NCI-H128 (cell line): ENCODE results near the gene TIGD3.
A peak's percentile ranks its signal among the peaks of the same experiment; 100 is the strongest.
"Not testable (repeated sequence)": the region's sequence is repeated elsewhere in the genome, so short reads cannot be mapped to it uniquely, and the experiment has no call there.

Source experiments
- DNase-seq: peaks from one replicate; lab custom pipeline; 2025; ENCODE audit not compliant: unreplicated experiment; lab: John Stamatoyannopoulos, UW

The TIGD3 gene

DNA sequence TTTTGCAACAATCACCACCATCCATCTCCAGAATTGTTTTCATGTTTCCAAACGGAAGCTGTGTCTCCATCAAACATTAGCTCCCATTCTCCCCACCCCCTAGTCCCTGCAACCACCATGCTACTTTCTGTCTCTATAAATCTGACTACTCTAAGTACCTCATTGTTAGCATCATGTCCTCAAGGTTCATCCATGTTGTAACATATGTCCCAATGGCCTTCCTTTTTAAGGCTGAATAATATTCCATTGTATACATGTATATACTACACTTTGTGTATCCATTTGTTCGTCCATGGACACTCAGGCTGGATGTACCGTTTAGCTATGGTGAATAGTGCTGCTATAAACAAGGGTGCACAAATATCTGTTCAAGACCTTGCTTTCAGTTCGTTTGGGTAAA lies 29.1 kb upstream of the TIGD3 start:
- no peak for DNase-seq

DNA sequence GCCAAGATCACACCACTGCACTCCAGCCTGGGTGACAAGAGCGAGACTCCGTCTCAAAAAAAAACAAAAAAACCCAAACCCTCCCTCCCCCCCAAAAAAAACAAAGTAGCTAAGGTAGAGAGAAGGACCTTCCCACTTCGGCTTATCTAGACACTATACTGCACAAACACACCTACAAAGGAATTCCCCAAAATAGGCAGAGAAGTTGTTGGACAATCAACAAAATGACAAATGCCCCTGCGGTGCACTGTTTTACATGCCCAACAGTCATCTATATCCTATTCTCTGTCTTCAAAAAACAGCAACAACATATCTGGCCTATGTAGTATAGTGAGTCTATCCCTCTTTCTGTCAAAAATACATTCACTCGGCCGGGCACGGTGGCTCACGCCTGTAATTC lies 27.5 kb upstream of the TIGD3 start:
- DNase-seq = no peak

DNA sequence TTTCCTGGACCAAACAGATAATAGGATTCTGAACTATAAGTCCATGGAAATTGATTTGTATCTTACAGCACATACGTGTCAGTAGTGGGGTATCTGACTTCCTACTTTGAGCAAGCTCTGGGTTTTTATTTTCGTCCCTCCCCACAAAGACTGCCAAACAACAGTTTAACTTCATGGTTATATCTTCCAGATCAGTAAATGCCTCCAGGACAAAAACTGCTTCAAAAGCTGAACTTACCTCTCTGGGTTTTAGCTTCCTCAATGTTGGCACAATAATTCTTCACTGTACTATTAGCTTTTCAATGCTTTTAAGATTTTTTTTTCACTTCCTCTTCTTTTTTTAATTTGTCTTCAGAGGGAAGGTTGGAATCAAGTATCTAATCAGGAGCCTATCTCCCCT lies 25.1 kb upstream of the TIGD3 start:
- no peak for DNase-seq

DNA sequence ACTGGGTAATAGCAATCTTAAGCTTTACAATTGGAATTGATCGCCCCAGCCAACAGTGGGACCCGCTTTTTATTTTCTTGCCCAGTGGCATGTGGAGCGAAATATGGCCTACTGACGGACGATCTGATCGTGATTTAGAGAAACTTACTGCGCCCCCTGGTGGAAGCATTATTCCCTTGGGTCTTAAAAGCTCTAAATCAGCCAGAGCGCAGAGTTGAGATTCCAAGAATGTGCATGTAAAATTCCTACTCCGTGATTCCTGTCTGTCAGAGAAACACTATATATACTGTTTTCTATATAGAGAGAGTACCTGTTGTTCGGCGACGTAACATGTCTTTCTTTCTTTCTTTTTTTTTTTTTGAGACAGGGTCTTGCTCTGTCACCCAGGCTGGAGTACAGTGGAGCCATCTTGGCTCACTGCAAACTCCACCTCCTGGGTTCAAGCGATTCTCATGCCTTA lies 24.6 kb upstream of the TIGD3 start:
- peak; percentile 58 for DNase-seq

DNA sequence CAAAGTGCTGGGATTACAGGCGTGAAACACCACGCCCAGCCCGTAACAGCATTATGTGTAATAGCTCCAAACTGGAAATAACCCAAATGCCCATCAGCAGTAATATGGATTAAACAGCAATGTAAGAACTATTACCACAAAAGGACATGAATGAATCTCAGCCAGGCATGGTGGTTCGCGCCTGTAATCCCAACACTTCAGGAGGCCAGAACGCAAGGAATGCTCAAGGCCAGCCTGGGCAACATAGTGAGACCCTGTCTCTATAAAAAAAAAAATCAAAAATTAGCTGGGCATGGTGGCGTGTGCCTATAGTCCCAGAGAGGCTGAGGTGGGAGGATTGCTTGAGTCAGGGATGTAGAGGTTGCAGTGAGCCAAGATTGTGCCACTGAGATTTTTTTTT lies 24.0 kb upstream of the TIGD3 start:
- DNase-seq = no peak

DNA sequence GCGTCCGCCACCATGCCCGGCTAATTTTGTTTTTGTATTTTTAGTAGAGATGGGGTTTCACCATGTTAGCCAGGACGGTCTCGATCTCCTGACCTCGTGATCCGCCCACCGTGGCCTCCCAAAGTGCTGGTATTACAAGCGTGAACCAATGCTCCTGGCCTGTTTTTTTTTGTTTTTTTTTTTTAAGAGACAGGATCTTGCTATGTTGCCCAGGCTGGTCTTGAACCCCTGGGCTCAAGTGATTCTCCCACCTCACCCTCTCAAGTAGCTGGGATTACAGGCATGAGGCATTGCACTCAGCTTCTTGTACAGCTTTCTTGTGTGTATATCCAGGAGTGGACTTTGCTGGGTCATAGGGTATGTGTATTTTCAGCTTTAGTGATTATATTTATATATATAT lies 22.0 kb upstream of the TIGD3 start:
- not testable (repeated sequence) for DNase-seq

DNA sequence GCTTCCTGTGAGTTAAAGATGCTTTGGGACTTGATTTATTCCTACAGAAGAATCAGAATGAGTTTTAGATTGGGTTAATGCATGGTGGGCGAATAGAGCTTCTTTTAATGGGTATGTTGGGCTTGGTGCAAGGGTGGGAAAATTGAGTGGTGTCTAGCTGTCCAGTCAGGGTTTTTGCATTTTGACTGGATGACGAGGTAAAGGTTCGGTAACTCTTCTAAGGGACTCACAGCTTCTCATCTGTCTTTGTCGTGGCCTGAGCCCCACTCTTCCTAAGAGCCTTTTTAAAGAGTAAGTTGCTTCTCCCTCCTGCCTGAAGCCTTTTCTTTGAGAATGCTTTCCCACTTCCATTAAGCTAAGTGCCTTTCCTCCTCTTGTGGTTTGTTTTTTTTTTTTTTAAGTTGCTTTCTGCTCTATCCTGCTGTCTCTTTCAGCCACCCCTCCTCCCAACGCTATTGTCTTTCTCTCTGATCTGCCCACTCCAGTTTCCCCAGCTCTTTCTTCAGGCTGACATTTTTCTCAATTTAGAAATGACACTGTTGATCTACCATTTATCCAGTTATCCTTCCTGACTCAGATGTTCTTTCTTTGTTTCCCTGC lies 19.8 kb upstream of the TIGD3 start:
- DNase-seq = peak; percentile 52

DNA sequence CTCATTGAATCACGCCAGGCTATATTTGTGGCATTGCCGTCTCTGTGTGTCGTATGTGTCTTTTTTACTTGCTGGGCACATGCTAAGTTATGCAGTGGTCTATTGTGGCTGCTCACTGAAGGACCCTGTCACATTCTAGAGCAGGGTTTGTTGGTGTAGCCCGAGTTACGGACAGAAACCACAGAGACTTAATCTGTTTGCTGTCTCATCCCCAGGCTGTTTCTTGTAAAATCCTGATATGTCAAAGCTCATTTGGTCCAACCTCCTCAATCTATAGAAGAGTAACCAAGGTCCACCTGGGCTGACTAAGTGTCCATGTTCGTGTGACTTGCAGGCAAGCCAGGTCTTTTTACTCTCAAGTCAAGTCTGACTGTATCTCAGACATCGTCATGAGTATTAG lies 15.9 kb upstream of the TIGD3 start:
- no peak for DNase-seq

DNA sequence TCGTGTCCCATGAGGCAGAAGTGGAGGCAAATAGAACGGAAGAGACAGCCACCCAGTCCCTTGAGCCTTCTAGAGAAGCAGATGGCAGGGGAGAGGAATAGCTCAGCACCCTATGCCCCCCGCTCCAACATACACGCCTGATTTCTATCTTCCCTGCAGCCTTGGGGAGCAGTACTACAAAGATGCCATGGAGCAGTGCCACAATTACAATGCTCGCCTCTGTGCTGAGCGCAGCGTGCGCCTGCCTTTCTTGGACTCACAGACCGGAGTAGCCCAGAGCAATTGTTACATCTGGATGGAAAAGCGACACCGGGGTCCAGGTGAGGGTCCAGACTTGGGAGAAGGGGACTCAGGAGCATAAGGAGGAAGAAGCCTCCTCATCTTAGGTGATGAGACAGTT lies 14.3 kb upstream of the TIGD3 start:
- DNase-seq = no peak

DNA sequence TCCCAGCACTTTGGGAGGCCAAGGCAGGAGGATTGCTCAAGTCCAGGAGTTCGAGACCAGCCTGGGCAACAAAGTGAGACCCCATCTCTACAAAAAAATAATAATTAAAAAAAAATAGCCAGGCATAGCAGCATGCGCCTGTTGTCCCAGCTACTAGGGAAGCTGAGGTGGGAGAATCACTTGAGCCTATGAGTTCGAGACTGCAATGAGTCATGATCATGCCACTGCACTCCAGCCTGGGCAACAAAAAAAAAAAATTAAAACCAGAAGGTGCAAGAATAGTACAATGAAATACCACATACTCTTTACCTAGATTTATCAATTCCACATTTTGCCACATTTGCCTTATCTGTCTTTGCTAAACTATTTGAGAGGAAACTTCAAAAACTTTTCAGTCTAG lies 12.7 kb upstream of the TIGD3 start:
- DNase-seq = no peak

DNA sequence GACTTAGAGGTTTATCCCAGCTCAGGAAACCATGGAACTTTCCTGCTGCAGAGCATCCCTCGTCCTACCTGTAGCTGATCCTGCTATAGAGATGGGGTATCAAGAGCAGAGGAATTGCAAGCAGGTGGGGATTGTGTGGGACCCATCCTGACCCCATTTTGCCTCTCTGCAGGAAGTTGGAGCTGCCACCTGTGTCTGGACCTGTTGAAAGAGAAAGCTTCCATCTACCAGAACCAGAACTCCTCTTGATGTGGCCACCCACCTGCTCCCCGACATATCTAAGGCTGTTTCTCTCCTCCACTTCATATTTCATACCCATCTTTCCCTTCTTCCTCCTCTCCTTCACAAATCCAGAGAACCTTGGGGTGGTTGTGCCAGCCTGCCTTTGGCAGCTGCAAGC lies 3.0 kb upstream of the TIGD3 start:
- no peak for DNase-seq

DNA sequence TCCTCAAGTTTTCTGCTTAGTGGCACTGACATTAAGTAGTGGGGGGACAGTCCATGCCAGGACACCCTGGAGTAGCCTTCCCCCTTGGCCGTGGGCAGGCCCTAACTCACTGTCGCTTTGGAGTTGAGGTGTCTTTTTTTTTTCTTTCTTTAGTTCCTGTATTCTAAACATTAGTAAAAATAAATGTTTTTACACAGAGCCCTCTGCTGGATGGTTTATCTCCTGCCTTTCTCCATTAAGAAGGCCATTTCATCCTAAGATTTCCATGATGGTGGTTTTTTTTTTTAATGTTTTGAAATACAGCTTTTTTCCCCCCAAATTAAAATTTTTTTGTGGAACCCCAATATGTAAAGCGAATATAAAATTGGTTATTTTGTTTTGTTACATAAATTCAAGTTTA lies 1.8 kb upstream of the TIGD3 start:
- no peak for DNase-seq

DNA sequence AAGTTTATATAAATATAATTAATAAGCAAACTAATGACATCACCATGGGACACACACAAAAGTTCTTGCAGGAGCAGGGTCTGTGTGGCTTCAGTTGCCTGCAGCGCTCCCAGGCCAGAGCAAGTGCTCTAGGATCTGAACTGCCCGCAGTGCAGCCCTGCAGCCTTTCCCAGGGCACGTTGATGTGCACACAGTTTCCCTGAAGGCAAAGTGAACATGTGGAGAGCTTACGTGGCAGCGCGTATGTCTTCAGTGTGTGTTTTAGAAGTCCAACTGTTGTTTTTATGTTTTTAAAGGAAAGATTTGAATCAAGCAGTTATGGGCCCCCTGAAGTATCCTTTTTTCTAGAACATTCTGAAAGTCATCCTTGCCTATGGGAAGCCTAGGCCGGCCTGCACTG lies 1.2 kb upstream of the TIGD3 start:
- DNase-seq = no peak

DNA sequence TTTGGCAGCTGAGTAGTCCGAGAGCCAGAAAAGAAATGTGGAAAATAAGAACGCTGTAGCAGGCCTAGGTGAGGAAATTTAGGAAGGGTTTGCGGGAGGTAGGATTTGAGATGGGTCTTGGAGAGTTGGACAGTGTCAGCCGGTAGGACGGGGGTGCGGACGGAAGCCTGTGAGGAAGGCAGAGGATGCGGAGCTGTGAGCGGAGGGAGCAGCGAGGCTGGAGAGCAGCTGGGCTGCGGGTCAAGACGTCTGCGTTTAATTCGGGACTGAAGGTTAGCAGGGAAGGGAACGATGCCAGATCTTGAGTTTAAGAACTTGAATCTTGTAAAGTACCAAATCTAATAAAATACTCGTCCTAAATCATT lies 669 bp upstream of the TIGD3 start:
- DNase-seq = no peak

DNA sequence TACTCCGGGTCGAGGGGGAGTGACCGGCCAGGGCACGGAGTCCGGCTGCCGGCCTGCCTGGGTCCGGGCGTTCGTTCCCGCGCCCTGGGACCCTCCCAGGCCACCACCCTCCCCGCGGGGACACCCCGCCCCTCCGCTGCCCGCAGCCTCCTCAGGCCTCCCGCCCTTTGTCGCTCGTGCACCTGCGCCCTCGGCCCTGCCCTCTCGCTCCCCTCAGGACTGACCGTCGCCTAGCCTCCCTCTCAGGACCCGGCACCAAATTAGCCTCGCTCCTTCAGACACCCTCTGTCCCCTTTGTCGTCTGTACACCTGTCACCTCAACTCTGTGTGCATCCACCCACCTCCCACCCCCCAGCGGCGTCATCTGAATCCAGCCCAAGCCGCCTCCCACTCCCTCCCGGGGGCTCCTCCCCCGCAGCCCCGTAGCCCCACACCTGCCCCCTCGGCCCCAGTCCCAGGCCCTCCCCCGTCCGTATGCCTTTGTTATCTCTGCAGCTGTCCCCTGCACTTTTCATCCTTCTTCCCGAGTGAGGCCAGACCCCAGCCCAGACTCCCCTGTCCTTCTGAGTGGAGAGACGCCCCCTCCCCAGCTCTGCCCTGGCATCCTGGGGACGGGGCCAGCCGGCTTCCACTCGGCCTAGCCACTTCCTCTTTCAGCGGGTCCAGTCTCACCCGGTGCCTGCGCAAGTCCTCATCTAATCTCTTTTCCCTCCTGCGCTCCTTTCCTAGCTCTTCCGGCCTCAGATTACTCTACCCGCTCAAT lies 643 bp downstream of the TIGD3 start:
- DNase-seq = no peak

DNA sequence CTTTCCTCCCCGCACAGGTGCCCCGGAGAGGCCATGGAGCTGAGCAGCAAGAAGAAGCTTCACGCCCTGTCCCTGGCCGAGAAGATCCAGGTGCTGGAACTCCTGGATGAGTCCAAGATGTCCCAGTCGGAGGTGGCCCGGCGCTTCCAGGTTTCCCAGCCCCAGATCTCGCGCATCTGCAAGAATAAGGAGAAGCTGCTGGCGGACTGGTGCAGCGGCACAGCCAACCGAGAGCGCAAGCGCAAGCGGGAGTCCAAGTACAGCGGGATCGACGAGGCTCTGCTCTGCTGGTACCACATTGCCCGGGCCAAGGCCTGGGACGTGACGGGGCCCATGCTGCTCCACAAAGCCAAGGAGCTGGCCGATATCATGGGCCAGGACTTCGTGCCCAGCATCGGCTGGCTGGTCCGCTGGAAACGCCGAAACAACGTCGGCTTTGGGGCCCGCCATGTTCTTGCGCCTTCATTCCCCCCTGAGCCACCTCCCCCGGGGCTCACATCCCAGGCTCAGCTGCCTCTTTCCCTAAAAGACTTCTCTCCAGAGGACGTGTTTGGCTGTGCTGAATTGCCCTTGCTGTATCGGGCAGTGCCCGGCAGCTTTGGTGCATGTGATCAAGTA lies 1.3 kb downstream of the TIGD3 start:
- DNase-seq = no peak

DNA sequence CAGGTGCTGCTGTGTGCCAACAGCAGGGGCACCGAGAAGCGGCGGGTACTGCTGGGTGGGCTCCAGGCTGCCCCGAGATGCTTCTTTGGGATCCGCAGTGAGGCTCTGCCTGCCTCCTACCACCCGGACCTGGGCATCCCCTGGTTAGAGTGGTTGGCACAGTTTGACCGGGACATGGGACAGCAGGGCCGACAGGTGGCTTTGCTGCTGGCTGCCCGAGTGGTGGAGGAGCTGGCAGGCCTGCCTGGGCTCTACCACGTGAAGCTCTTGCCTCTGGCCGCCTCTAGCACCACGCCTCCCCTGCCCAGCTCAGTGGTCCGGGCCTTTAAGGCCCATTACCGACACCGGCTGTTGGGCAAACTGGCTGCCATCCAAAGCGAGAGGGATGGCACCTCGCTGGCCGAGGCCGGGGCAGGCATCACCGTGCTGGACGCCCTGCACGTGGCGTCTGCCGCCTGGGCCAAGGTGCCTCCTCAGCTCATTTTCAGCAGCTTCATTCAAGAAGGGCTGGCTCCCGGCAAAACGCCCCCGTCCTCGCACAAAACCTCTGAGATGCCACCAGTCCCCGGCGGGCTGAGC lies 1.9 kb downstream of the TIGD3 start:
- DNase-seq = no peak

DNA sequence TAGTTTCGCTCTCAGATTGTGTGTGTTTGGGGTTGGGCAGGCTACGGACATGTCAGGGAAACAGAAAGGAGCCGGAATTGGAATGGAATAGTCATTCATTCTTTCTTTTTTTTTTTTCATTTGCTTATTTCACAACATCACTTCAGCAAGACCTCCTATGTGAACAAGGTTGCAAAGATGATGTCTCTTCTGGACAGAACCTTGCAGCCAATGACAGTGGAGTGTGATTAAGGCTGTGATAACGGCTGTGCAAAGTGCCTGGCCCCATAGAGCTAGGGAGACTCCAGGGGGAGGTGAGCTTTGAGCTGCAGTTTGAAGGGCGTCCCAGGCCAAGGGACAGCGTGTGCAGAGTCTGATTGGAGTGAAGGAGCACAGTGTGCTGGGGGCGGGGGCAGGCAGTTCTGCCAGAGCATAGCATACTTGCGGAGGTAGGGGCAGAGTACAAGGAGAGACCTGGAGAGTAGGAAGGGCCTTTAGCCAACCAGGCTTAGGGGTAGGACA lies 3.4 kb downstream of the TIGD3 start:
- DNase-seq = no peak

DNA sequence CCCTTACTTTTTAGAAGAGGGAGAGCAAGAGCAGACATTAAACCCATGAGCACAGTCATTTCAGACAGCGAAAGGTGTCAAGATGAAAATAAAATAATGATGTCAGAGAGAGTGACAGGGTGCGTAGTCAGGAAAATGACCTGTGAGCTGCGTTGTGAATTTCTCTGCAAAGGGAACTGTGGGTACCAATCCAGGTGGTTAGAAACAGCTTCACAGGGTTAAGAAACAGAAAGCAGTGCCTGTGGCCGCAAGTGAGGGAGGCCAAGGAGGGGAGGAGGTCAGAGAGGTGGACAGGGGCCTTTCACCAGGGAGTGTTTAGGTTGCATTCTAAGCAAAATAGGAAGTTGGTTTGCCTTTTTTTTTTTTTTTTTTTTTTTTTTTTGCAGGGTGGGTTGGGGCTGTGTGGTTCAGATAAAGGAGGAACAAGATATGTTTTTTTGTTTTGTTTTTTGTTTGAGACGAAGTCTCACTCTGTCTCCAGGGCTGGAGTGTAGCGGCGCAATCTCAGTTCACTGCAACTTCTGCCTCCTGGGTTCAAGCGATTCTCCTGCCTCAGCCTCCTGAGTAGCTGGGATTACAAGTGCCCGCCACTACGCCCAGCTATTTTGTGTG lies 7.9 kb downstream of the TIGD3 start:
- DNase-seq = no peak

DNA sequence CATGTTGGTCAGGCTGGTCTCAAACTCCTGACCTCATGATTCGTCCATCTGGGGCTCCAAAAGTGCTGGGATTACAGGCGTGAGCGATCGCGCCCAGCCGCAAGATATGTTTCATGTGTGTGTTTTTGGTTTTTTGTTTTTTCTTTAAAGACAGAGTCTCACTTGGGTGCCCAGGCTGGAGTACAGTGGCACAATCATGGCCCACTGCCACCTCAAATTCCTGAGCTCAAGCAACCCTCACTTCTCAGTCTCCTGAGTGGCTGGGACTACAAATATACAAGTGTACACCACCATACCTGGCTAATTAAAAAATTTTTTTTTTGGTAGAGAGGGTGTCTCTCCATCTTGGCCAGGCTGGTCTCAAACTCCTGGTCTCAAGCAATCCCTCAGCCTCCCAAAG lies 8.4 kb downstream of the TIGD3 start:
- DNase-seq = no peak

DNA sequence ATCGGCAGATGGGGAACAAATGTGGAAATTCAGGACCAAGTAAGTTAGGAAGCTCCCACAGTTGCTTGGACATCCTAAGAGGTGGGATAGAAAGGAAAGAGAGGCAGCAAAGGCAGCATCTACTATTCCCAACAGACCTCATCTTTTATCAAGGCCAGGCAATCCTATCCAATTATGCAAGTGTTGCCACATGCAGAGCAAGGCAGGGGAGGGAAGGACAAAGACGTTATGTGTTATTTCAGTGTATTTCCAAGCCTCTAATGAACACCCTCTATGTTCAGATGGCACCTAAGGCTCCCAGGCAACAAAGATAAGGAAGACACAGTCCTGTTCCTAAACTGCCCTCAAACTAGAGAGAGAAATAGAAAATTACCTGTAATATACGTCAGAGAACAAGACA lies 9.2 kb downstream of the TIGD3 start:
- DNase-seq = no peak

DNA sequence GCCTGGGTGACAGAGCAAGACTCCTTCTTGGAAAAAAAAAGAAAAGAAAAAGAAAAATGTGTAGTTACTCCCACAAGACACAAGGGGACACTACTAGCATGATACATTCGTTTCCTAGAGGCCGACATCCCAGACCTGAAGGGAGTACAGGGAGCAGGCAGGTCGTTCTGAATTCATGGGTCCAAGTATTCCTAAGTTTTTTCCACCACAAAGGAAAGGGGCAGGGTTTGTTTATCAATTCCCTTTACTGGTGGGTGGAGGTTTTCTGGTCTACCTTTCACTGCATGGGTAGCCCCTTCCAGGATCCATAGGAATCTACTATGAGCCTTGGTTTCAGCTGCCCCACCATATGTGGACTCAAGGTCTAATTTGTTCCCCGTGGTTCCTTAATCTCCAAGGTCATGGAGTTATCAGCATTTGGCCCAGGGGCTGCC lies 11.8 kb downstream of the TIGD3 start:
- DNase-seq = peak; percentile 29
